Astrocyte of the cerebellum (primary cell): ENCODE data around the gene MRPS5.

Experiments
- DNase-seq: peaks from one replicate; pipeline ENCODE4 v3.0.0-alpha.2; 2011; ENCODE audit warnings: low read depth
- H3K4me3 ChIP-seq: 2 replicates; pipeline ENCODE4 v1.5.1; 2011; ENCODE audit warnings: mild to moderate bottlenecking, low read depth, low read length, moderate library complexity
- in situ Hi-C: cut with HindIII; loops from 2 replicates; pipeline ENCODE4 v1.10.0; 2017; ENCODE audit warnings: low sequenced_read_pairs
- TF ChIP-seq, protein P1 (sequence below): IDR thresholded peaks from 2 replicates; pipeline ENCODE4 v1.5.1; 2012; ENCODE audit warnings: low read length, low read depth, moderate library complexity, mild to moderate bottlenecking; ENCODE audit errors: missing control alignments

Gene MRPS5

DNA sequence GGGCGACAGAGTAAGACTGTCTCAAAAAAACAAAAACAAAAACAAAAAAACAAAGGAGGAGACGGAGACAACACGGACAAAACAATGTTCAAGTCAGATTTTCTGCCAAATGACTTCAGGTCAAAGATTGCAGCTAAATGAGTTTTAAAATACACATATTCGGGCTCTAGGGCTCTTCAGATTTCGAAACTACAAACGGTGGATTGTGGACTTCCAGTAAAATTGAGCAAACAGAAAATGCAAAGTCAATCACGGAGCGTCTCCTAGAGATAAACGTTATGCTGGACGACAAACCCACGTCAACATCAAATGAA lies 558 bp downstream of the MRPS5 start:
- TF ChIP-seq, protein P1, sequence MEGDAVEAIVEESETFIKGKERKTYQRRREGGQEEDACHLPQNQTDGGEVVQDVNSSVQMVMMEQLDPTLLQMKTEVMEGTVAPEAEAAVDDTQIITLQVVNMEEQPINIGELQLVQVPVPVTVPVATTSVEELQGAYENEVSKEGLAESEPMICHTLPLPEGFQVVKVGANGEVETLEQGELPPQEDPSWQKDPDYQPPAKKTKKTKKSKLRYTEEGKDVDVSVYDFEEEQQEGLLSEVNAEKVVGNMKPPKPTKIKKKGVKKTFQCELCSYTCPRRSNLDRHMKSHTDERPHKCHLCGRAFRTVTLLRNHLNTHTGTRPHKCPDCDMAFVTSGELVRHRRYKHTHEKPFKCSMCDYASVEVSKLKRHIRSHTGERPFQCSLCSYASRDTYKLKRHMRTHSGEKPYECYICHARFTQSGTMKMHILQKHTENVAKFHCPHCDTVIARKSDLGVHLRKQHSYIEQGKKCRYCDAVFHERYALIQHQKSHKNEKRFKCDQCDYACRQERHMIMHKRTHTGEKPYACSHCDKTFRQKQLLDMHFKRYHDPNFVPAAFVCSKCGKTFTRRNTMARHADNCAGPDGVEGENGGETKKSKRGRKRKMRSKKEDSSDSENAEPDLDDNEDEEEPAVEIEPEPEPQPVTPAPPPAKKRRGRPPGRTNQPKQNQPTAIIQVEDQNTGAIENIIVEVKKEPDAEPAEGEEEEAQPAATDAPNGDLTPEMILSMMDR, result no peak
- peak overlapping the region; percentile 86 for H3K4me3 ChIP-seq
- in situ Hi-C loops, result no loop called here
- DNase-seq, result no peak

DNA sequence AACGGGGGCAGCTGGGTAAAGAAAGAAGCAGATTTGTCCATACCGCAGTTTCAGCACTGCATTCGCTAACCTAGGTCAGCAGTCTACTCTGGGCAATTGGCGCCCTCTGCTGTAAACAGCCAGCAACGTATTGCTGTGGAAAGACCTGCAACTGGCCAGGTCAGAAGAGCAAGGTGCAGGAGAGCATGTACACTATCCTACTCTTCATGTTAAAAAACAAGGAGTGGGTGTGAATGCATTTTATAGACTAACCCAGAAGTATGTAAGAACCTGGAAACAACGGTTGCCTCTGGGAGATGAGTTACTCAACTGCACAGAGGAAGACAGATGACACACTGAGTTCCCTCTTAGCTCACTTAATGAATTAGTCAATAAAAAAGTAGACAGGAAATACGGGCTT lies 6.2 kb downstream of the MRPS5 start:
- in situ Hi-C loops, result no loop called here
- TF ChIP-seq, protein P1, result peak; percentile 91
- no peak overlapping the region for H3K4me3 ChIP-seq
- peak; percentile 39 for DNase-seq

GRCh38 chr2:95113464-95113863 lies 8.1 kb downstream of the MRPS5 start:
- DNase-seq, result no peak
- H3K4me3 ChIP-seq, result no peak overlapping the region
- TF ChIP-seq, protein P1, result no peak
- in situ Hi-C loops, result no loop called here

DNA sequence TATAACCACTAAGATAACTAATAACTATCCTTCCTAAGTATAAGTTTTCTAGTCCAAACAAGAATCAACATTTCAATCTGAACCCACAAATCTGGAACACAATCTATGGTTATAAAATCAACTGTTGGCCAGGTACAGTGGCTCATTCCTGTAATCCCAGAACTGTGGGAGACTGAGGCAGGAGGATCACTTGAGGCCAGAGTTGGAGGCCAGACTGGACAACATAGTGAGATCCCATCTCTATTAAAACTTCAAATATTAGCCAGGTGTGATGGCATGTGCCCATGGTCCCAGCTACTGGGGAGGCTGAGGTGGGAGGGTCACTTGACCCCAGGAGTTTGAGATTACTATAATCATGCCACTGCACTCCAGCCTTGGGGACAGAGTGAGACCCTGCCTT lies 11.2 kb downstream of the MRPS5 start:
- H3K4me3 ChIP-seq, result no peak overlapping the region
- no peak for DNase-seq
- TF ChIP-seq, protein P1, result no peak
- in situ Hi-C loops, result no loop called here

DNA sequence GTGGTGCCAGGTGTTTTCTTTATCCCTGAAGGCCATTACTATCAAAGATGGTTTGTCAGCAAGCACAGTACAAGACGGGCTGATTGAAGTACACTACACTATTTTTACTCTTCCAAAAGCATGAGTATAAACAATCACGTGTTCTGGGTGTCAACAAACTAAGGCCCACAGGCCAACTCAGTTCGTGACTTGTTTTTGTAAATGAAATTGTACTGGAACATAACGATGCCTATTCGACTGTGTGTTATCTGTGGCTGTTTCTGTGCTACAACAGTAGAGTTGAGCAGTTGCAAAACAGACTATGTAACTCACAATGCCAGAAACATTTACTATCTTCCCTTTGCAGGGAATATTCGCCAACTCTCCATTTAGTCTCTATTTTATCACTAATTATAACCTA lies 12.3 kb downstream of the MRPS5 start:
- no peak overlapping the region for H3K4me3 ChIP-seq
- TF ChIP-seq, protein P1, result no peak
- DNase-seq, result no peak
- in situ Hi-C loops, result no loop called here

- H3K4me3 ChIP-seq, result no peak overlapping the region
- in situ Hi-C loops, result no loop called here
- TF ChIP-seq, protein P1, result no peak
- DNase-seq, result no peak
These were observed 15.5 kb downstream of the MRPS5 start for GRCh38 chr2:95106081-95106480.

DNA sequence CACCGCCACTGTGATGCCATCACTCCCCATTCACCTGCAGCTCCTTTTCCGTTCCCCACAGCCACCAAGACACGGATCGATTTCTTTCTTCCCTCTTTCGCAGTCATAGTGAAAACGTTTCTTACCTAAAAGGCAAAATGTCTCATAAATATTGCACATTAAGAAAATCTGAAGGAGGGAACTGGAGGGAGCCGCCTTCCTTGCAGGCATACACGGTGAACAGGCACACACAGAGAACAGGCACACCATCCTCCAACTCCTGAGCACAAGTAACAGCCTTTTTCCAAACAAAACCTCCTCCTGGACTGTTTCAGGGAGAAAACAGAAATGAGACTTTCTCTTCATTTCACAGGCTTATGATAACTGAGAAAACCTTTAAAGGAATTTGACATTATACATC lies 17.0 kb downstream of the MRPS5 start:
- TF ChIP-seq, protein P1, result no peak
- in situ Hi-C loops, result no loop called here
- no peak overlapping the region for H3K4me3 ChIP-seq
- no peak for DNase-seq
